NT2/D1 (cell line): Measurements from ENCODE around the gene ELOVL4.

Experiments
- SUZ12 ChIP-seq: IDR thresholded peaks from 2 replicates; pipeline ENCODE4 v1.6.1; 2011; ENCODE audit not compliant: insufficient read length, insufficient read depth; ENCODE audit errors: extremely low read depth
- ZNF274 ChIP-seq: IDR thresholded peaks from 2 replicates; pipeline ENCODE4 v1.6.1; 2011; ENCODE audit warnings: mild to moderate bottlenecking, low read depth, low read length

- no peak for TF ChIP-seq ZNF274
- no peak for TF ChIP-seq SUZ12
Measured at GRCh38 chr6:79898076-79898475, 49.3 kb downstream of the ELOVL4 start.
